Measurements from ENCODE around the gene RTN3.

RTN3 gene

DNA sequence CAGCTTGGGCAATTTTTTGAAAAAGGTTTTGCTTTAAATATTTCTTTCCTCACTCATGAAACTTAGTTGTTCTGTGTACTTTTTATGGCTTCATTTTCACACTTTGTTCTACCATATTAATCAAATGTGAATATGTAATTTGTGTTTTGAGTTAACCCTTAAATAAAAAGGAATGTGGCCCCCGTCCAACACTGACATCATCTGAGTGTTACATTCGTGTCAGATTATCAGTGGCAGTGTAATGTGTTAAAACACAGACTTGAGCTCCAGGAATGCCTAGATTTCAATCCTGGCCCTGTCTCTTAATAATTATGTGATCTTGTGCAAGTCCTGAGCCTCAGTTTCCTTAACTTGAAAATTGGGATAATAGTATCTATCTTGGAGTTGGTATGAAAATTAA lies 5.6 kb downstream of the RTN3 start:
- H3K9ac ChIP-seq (ENCODE audit: low read length) = no peak overlapping the region
- no peaks in the 10 kb centered on the region for H3F3A ChIP-seq (ENCODE audit: insufficient read depth, low read length)
- no peak overlapping the region for H3K4me2 ChIP-seq (ENCODE audit: low read length)
- no peak overlapping the region for H2AFZ ChIP-seq (ENCODE audit: low read length)
- no peaks in the 10 kb centered on the region for H3K9me3 ChIP-seq (ENCODE audit: low read length)
- peaks cover 33% of the 10 kb centered on the region for H3K4me1 ChIP-seq (ENCODE audit: insufficient read depth, low read length, severe bottlenecking)
- peaks cover 91% of the 10 kb centered on the region for H3K79me2 ChIP-seq (ENCODE audit: insufficient read depth, low read length)
- no peaks in the 10 kb centered on the region for H3K9me2 ChIP-seq (ENCODE audit: low read depth, low read length)
- H3K36me3 ChIP-seq (ENCODE audit: insufficient read depth, low read length) = no peaks in the 10 kb centered on the region
- no peaks in the 10 kb centered on the region for H4K20me1 ChIP-seq (ENCODE audit: insufficient read depth, low read length)
- TF ChIP-seq EZH2 (IDR thresholded peaks at IDR 0.05; ENCODE audit: borderline replicate concordance, low read length) = no peak
- TF ChIP-seq, protein P1, sequence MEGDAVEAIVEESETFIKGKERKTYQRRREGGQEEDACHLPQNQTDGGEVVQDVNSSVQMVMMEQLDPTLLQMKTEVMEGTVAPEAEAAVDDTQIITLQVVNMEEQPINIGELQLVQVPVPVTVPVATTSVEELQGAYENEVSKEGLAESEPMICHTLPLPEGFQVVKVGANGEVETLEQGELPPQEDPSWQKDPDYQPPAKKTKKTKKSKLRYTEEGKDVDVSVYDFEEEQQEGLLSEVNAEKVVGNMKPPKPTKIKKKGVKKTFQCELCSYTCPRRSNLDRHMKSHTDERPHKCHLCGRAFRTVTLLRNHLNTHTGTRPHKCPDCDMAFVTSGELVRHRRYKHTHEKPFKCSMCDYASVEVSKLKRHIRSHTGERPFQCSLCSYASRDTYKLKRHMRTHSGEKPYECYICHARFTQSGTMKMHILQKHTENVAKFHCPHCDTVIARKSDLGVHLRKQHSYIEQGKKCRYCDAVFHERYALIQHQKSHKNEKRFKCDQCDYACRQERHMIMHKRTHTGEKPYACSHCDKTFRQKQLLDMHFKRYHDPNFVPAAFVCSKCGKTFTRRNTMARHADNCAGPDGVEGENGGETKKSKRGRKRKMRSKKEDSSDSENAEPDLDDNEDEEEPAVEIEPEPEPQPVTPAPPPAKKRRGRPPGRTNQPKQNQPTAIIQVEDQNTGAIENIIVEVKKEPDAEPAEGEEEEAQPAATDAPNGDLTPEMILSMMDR (IDR thresholded peaks at IDR 0.05; ENCODE audit: low read length) = no peak
- H3K27ac ChIP-seq (ENCODE audit: low read depth, low read length, poor library complexity, severe bottlenecking) = no peak overlapping the region
- no peaks in the 10 kb centered on the region for H3K27me3 ChIP-seq (ENCODE audit: insufficient read depth, low read length)
- no peak overlapping the region for H3K4me3 ChIP-seq (ENCODE audit: low read depth, low read length, poor library complexity, severe bottlenecking)

DNA sequence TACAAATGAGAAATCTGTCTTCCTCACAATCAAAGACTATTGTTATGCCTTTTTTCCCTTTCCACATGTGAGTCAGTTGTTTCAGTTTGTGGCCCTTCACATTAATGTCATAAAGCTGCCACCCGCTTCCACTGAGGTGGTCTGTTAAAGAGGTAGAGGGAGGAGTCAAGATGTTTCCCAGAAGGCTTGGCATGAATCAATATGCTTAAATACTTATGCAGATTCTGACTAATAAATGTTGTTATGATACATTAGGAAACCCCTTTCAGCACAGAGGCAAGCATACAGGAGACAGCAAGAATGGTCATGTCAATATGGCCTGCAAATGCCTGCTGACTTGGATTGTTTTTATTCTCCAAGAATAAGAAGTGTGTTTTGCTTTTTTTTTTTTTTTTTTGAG lies 6.5 kb downstream of the RTN3 start:
- Histone ChIP-seq H3K9ac (ENCODE audit: low read length) (no peak overlapping the region), H3K27ac (ENCODE audit: low read depth, low read length, poor library complexity, severe bottlenecking) (no peak overlapping the region), H2AFZ (ENCODE audit: low read length) (no peak overlapping the region), H3K4me3 (ENCODE audit: low read depth, low read length, poor library complexity, severe bottlenecking) (no peak overlapping the region), H3K4me2 (ENCODE audit: low read length) (no peak overlapping the region), H3K79me2 (ENCODE audit: insufficient read depth, low read length) (peaks cover 88% of the 10 kb centered on the region), H3K27me3 (ENCODE audit: insufficient read depth, low read length) (no peaks in the 10 kb centered on the region), H3F3A (ENCODE audit: insufficient read depth, low read length) (no peaks in the 10 kb centered on the region), H3K9me2 (ENCODE audit: low read depth, low read length) (no peaks in the 10 kb centered on the region), H4K20me1 (ENCODE audit: insufficient read depth, low read length) (no peaks in the 10 kb centered on the region), H3K9me3 (ENCODE audit: low read length) (no peaks in the 10 kb centered on the region), H3K4me1 (ENCODE audit: insufficient read depth, low read length, severe bottlenecking) (peaks cover 31% of the 10 kb centered on the region), H3K36me3 (ENCODE audit: insufficient read depth, low read length) (no peaks in the 10 kb centered on the region)
- TF ChIP-seq, protein P1 (IDR thresholded peaks at IDR 0.05; ENCODE audit: low read length) = no peak
- TF ChIP-seq EZH2 (IDR thresholded peaks at IDR 0.05; ENCODE audit: borderline replicate concordance, low read length) = no peak

DNA sequence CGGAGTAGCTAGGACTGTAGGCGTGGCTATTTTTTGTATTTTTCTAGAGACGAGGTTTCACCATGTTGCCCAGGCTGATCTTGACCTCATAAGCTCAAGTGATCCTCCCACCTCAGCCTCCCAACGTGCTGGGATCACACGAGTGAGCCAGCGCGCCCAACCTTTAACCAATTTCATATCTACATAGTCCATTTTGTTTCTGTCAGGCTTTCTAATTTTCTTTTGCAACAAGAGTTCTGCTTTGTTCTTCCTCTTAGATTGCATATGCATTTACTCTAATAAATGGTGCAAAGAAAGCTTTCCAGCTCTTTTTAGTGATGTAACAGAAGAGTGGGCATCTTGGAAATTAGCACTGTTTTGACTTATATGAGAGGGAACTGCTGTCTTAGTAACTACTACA lies 13.3 kb downstream of the RTN3 start:
- H3K36me3 ChIP-seq (ENCODE audit: insufficient read depth, low read length) = no peaks in the 10 kb centered on the region
- H3K79me2 ChIP-seq (ENCODE audit: insufficient read depth, low read length) = peaks cover 58% of the 10 kb centered on the region
- no peaks in the 10 kb centered on the region for H3F3A ChIP-seq (ENCODE audit: insufficient read depth, low read length)
- H3K9me2 ChIP-seq (ENCODE audit: low read depth, low read length) = no peaks in the 10 kb centered on the region
- H4K20me1 ChIP-seq (ENCODE audit: insufficient read depth, low read length) = no peaks in the 10 kb centered on the region
- H3K4me3 ChIP-seq (ENCODE audit: low read depth, low read length, poor library complexity, severe bottlenecking) = no peak overlapping the region
- H3K9ac ChIP-seq (ENCODE audit: low read length) = no peak overlapping the region
- no peaks in the 10 kb centered on the region for H3K27me3 ChIP-seq (ENCODE audit: insufficient read depth, low read length)
- H2AFZ ChIP-seq (ENCODE audit: low read length) = no peak overlapping the region
- H3K27ac ChIP-seq (ENCODE audit: low read depth, low read length, poor library complexity, severe bottlenecking) = no peak overlapping the region
- TF ChIP-seq, protein P1 (IDR thresholded peaks at IDR 0.05; ENCODE audit: low read length) = no peak
- no peak for TF ChIP-seq EZH2 (IDR thresholded peaks at IDR 0.05; ENCODE audit: borderline replicate concordance, low read length)
- no peak overlapping the region for H3K4me2 ChIP-seq (ENCODE audit: low read length)
- H3K9me3 ChIP-seq (ENCODE audit: low read length) = no peaks in the 10 kb centered on the region
- peaks cover 11% of the 10 kb centered on the region for H3K4me1 ChIP-seq (ENCODE audit: insufficient read depth, low read length, severe bottlenecking)
